HEK293T (cell line): ENCODE data around the gene DDX21.

Experiments
- CTCF ChIA-PET: fragments of 350-600 bp; formaldehyde crosslinking; extraction: SDS; loops from one replicate; lab custom pipeline; 2021; ENCODE audit warnings: antibody characterized with exemption, inconsistent platforms; lab: Yijun Ruan, JAX
- POLR2A ChIA-PET: fragments of 350-600 bp; formaldehyde crosslinking; extraction: SDS; loops from one replicate; lab custom pipeline; 2020; ENCODE audit warnings: antibody characterized with exemption, inconsistent platforms; lab: Yijun Ruan, JAX
- DNase-seq: peaks from one replicate; pipeline ENCODE4 v3.0.0; 2012; ENCODE audit warnings: mixed read lengths; ENCODE audit errors: extremely low spot score
- ARNT ChIP-seq: fragments of 450-650 bp; IDR thresholded peaks from 2 replicates; pipeline ENCODE4 v1.6.1; 2017; ENCODE audit warnings: mild to moderate bottlenecking
- BHLHE40 ChIP-seq: fragments of 450-650 bp; IDR thresholded peaks from 2 replicates; pipeline ENCODE4 v1.6.1; 2016; ENCODE audit warnings: mild to moderate bottlenecking, moderate library complexity, borderline replicate concordance
- CTBP1 ChIP-seq: fragments of 450-650 bp; IDR thresholded peaks from 2 replicates; pipeline ENCODE4 v1.6.1; 2016; ENCODE audit warnings: borderline replicate concordance
- ELF4 ChIP-seq: fragments of 450-650 bp; IDR thresholded peaks from 2 replicates; pipeline ENCODE4 v1.6.1; 2017; ENCODE audit warnings: antibody characterized with exemption
- FOXA1 ChIP-seq: fragments of 450-650 bp; IDR thresholded peaks from 2 replicates; pipeline ENCODE4 v1.6.1; 2016; ENCODE audit warnings: mild to moderate bottlenecking
- FOXK2 ChIP-seq: fragments of 450-650 bp; IDR thresholded peaks from 2 replicates; pipeline ENCODE4 v1.6.1; 2016; ENCODE audit warnings: mild to moderate bottlenecking
- FOXM1 ChIP-seq: fragments of 450-650 bp; IDR thresholded peaks from 2 replicates; pipeline ENCODE4 v1.6.1; 2017; ENCODE audit warnings: mild to moderate bottlenecking, borderline replicate concordance
- HDGF ChIP-seq: fragments of 450-650 bp; IDR thresholded peaks from 2 replicates; pipeline ENCODE4 v1.6.1; 2017; ENCODE audit warnings: antibody characterized with exemption, borderline replicate concordance
- L3MBTL2 ChIP-seq: fragments of 450-650 bp; conservative IDR thresholded peaks from 2 replicates; pipeline ENCODE4 v1.6.1; 2016; ENCODE audit warnings: mild to moderate bottlenecking
- LEF1 ChIP-seq: fragments of 450-650 bp; IDR thresholded peaks from 2 replicates; pipeline ENCODE4 v1.6.1; 2017; ENCODE audit warnings: mild to moderate bottlenecking, borderline replicate concordance
- NFRKB ChIP-seq: fragments of 450-650 bp; IDR thresholded peaks from 2 replicates; pipeline ENCODE4 v1.6.1; 2016; ENCODE audit warnings: mild to moderate bottlenecking, moderate library complexity
- SP1 ChIP-seq: fragments of 450-650 bp; IDR thresholded peaks from 2 replicates; pipeline ENCODE4 v1.6.1; 2017
- SUZ12 ChIP-seq: fragments of 450-650 bp; IDR thresholded peaks from 2 replicates; pipeline ENCODE4 v1.6.1; 2016; ENCODE audit warnings: mild to moderate bottlenecking
- TARDBP ChIP-seq: fragments of 450-650 bp; IDR thresholded peaks from 2 replicates; pipeline ENCODE4 v1.6.1; 2016
- ZNF384 ChIP-seq: fragments of 450-650 bp; IDR thresholded peaks from 2 replicates; pipeline ENCODE4 v1.6.1; 2016
- TF ChIP-seq, protein P1 (sequence below): fragments of 450-650 bp; IDR thresholded peaks from 2 replicates; pipeline ENCODE4 v1.6.1; 2016

DDX21 gene

DNA sequence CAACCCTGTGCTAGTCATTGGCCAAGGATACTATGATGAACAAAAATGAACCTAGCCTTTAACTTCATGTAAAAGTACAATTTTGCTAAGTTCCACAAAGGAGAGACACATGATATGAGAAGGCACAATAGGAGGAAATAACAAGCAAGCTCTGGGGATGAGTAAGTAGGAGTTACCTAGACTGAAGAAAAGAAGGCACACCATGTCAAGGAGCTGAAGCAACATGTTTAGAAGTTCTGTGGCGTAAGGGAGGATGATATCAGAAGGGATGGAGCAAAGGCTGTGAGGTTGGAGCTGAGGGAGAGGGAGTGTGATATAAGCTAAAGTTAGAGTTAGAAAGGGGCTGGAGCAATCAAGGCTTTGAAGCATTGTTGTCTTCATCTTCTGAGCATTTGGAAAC lies 58.2 kb downstream of the DDX21 start:
- ChIA-PET POLR2A (no interaction called here), CTCF (interaction anchor here (0.6 kb wide), 1 partner anchor 78 kb away, joined by 3 read pairs; no protein-coding TSS in a partner anchor)
- TF ChIP-seq FOXK2 (no peak), FOXA1 (no peak), ELF4 (no peak), ARNT (no peak), BHLHE40 (no peak), ZNF384 (no peak), SP1 (no peak)
- TF ChIP-seq, protein P1, sequence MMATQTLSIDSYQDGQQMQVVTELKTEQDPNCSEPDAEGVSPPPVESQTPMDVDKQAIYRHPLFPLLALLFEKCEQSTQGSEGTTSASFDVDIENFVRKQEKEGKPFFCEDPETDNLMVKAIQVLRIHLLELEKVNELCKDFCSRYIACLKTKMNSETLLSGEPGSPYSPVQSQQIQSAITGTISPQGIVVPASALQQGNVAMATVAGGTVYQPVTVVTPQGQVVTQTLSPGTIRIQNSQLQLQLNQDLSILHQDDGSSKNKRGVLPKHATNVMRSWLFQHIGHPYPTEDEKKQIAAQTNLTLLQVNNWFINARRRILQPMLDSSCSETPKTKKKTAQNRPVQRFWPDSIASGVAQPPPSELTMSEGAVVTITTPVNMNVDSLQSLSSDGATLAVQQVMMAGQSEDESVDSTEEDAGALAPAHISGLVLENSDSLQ: no peak
- DNase-seq: no peak

DNA sequence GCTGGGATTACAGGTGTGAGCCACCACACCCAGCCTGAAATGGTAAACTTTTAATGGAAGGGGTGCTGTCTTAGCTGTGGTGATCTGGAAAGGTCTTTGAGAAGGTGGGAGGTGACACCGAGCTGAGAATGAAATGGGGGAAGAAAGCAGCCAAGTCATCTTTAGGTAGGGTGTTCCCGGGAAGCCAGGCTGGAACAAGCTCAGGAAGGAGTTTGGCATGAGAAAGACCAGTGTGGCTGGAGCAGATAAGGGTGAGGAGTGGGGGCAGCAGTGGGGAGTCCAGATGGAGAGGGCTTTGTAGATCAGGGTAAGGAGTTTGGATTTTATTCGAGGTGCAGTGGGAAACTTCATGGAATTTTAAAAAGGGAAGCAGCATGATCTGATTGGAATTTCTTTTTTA lies 62.6 kb downstream of the DDX21 start:
- CTCF ChIA-PET: interaction anchor here (0.7 kb wide), 1 partner anchor 387 kb away, joined by 3 read pairs; no protein-coding TSS in a partner anchor
- TF ChIP-seq FOXM1 (no peak), HDGF (no peak)
- POLR2A ChIA-PET: no interaction called here
- no peak for DNase-seq

DNA sequence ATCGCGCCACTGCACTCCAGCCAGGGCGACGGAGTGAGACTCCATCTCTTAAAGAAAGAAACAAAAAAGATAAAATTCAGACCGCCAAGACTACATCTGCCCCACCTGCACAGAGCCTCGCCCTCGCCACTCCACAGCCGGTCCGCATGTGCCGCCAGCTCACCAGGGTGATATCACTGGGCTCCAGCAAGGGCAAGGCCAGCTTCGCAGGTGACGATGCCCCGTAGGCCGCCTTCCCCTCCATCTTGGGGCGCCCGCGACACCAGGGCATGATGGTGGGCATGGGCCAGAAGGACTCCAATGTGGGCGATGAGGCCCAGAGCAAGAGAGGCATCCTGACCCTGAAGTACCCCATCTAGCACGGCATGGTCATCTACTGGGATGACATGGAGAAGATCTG lies 66.6 kb downstream of the DDX21 start:
- no peak for DNase-seq
- POLR2A ChIA-PET: no interaction called here
- TF ChIP-seq FOXK2: no peak
- no peak for TF ChIP-seq TARDBP
- TF ChIP-seq BHLHE40: no peak
- no peak for TF ChIP-seq NFRKB
- no peak for TF ChIP-seq FOXA1
- no peak for TF ChIP-seq CTBP1
- TF ChIP-seq ARNT: no peak
- TF ChIP-seq, protein P1: no peak
- TF ChIP-seq LEF1: no peak
- TF ChIP-seq SUZ12: no peak
- no peak for TF ChIP-seq L3MBTL2
- no peak for TF ChIP-seq SP1
- TF ChIP-seq HDGF: no peak
- TF ChIP-seq ZNF384: no peak
- no peak for TF ChIP-seq ELF4
- no peak for TF ChIP-seq FOXM1
- CTCF ChIA-PET: no interaction called here

DNA sequence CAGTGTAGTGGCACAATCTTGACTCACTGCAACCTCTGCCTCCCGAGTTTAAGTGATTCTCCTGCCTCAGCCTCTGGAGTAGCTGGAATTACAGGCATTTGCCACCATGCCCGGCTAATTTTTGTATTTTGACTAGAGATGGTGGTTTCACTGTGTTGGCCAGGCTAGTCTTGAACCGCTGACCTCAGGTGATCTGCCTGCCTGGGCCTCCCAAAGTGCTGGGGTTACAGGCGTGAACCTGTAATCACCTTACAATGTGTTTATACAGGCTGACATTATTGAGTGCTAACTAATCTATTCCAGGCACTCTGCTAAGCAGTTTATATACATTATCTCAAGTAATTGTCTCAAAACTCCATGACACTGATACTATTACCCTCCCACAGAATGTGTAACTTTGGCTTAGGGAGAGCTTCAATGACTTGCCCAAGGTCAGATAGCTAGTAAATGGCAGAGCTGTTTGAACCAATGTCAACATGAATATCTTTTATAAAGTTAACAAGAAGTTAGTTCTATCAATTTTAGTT lies 69.5 kb downstream of the DDX21 start:
- POLR2A ChIA-PET: no interaction called here
- TF ChIP-seq CTBP1 (no peak), HDGF (no peak), NFRKB (no peak), ELF4 (no peak), LEF1 (no peak), ZNF384 (no peak), FOXA1 (no peak), ARNT (no peak), L3MBTL2 (no peak), FOXK2 (no peak), SP1 (no peak), BHLHE40 (no peak), SUZ12 (no peak), FOXM1 (no peak), TARDBP (no peak)
- TF ChIP-seq, protein P1: no peak
- CTCF ChIA-PET: no interaction called here
- DNase-seq: no peak

DNA sequence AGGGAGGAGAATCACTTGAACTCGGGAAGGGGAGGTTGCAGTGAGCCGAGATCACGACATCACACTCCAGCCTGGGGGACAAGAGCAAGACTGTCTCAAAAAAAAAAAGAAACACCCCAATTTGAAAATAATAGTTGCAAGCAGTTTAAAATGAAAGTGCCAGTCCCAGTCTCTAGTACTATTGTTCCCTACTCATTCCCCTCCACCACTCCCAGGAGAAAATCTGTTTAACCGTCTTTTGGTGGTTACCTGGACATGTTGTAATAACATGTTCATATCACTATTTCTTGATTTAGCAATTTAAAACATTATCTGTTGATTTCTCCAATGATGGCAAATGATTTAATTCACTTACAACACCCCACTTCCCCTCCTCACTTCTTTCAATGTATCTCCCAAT lies 77.3 kb downstream of the DDX21 start:
- POLR2A ChIA-PET: no interaction called here
- TF ChIP-seq ELF4 (no peak), ZNF384 (no peak), FOXK2 (no peak), BHLHE40 (no peak), CTBP1 (no peak)
- DNase-seq: no peak
- CTCF ChIA-PET: no interaction called here
